Astrocyte (in vitro differentiated cells and primary cell): ENCODE measurements around the gene STRIP1.

Source experiments
- CTCF ChIP-seq: IDR thresholded peaks from 2 replicates; pipeline ENCODE4 v1.5.1; 2011; ENCODE audit warnings: low read depth, mild to moderate bottlenecking, inconsistent platforms, low read length, moderate library complexity; ENCODE audit not compliant: insufficient read depth
- EZH2 ChIP-seq: IDR thresholded peaks from 2 replicates; pipeline ENCODE4 v1.6.1; 2012; ENCODE audit warnings: mild to moderate bottlenecking, low read length, inconsistent platforms; ENCODE audit not compliant: insufficient read depth

DNA sequence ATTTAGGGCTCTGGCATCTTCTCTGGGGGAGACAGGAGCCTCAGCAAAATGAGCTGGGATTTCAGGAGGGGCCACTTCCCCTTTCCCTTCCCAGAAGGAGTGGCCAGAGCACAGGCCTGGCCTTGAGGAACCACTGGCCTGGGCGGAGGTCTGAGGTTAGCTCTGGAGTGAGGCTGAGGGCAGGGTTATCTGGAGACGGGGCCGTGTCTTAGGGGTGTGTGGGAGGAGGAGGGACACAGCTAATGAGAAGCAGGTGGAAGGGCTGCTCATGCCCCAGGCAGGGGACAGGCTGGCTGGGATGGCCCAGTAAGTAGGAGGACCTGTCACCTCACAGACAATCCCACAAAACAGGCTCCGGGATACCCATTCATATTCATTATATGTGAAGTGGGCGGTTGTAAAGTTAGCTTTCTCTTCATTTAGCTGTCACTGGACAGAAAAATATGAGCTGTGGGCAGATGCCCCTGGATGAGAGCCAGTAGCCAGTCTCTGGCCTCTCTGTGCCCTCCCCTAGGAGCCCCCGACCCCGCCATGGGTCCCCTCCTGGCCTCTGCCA lies 23.6 kb downstream of the STRIP1 start:
- TF ChIP-seq CTCF (no peak), EZH2 (no peak)
